GM06990 (cell line): Measurements from ENCODE around the gene SRRD.

Source experiments
- DNase-seq: peaks from one replicate; pipeline ENCODE4 v3.0.0-alpha.2; 2011; ENCODE audit not compliant: insufficient read length; ENCODE audit errors: extremely low read depth
- H3K27me3 ChIP-seq: replicated peaks from 2 replicates; pipeline ENCODE4 v1.6.0; 2011; ENCODE audit warnings: low read length; ENCODE audit not compliant: control insufficient read depth, insufficient read depth
- H3K36me3 ChIP-seq: 2 replicates; pipeline ENCODE4 v1.5.1; 2011; ENCODE audit warnings: low read length; ENCODE audit not compliant: control insufficient read depth, insufficient read depth
- H3K4me3 ChIP-seq: replicated peaks from 2 replicates; pipeline ENCODE4 v1.5.1; 2011; ENCODE audit warnings: low read depth, mild to moderate bottlenecking, control low read depth, low read length
- CTCF ChIP-seq: IDR thresholded peaks from 2 replicates; pipeline ENCODE4 v1.5.1; 2011; ENCODE audit warnings: low read length, control low read depth, mild to moderate bottlenecking, inconsistent platforms; ENCODE audit not compliant: insufficient read depth, poor library complexity, severe bottlenecking

The SRRD gene

GRCh38 chr22:26446808-26447515, 36.7 kb upstream of the SRRD start:
- DNase-seq = no peak
- H3K36me3 ChIP-seq = peaks cover 9% of the 10 kb centered on the region

DNA sequence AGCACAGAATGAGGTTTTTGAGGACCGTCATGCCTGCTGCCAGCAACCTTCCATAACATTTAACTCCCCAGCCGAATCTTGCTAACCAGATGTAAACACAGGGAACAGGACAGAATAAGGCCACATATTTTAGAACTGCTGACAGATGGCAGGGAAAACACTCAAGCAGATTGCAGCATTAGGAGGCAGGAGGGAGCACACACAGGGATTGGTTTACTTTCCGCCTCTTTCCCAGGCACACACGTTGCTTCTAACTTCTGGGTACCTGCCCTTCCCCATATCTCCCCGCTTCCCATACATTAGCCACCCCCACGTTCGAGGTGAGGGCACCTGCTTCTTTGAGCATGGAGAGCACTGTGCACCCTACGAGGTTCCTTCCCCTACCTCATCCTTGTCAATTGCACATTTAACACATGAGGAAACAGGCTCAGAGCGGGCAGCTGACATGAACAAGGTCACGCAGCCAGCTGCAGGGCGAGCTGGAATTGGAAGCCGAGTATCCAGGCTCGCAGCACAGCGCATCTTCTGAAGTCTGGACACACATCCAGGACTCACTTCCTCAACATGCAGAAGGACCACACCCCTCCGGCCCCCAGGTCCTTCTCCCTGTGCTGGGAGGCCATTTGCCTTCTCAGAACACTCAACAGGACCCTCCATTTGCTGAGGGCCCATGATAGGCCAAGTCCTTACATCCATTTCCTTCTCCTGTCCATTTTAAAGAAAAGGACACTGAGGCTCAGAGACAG, 35.9 kb upstream of the SRRD start:
- no peak for TF ChIP-seq CTCF
- Histone ChIP-seq H3K27me3 (no peaks in the 10 kb centered on the region), H3K36me3 (peaks cover 11% of the 10 kb centered on the region), H3K4me3 (no peak overlapping the region)
- DNase-seq = no peak

More at GRCh38 chr22:26446808-26447515, 36.7 kb upstream of the SRRD start:
- no peaks in the 10 kb centered on the region for H3K27me3 ChIP-seq
- TF ChIP-seq CTCF = no peak
- H3K4me3 ChIP-seq = no peak overlapping the region

DNA sequence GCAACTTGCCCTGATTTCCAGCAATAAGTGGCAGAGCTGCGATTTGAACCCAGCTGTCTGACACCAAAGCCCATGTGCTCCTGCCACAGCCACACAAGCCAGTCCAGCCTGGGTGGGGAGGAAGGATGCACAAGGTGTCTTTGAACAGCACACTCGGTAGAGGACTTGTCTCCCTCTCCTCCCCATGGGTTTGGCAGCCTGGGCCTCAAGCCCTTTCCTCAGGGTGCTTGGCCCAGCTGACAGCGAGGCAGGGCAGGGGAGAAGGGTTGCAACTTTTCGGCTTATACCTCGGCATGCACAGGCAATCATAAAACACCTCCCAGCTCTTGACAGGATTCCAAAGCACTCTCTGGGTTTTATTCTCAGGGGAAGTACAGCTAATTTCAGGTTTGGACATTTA, 35.3 kb upstream of the SRRD start:
- Histone ChIP-seq H3K27me3 (no peaks in the 10 kb centered on the region), H3K36me3 (peaks cover 14% of the 10 kb centered on the region), H3K4me3 (no peak overlapping the region)
- DNase-seq = no peak
- TF ChIP-seq CTCF = no peak

- Histone ChIP-seq H3K27me3 (no peaks in the 10 kb centered on the region), H3K36me3 (peaks cover 16% of the 10 kb centered on the region), H3K4me3 (no peak overlapping the region)
- no peak for DNase-seq
- TF ChIP-seq CTCF = no peak
Observed at GRCh38 chr22:26448941-26449340, 34.7 kb upstream of the SRRD start.

DNA sequence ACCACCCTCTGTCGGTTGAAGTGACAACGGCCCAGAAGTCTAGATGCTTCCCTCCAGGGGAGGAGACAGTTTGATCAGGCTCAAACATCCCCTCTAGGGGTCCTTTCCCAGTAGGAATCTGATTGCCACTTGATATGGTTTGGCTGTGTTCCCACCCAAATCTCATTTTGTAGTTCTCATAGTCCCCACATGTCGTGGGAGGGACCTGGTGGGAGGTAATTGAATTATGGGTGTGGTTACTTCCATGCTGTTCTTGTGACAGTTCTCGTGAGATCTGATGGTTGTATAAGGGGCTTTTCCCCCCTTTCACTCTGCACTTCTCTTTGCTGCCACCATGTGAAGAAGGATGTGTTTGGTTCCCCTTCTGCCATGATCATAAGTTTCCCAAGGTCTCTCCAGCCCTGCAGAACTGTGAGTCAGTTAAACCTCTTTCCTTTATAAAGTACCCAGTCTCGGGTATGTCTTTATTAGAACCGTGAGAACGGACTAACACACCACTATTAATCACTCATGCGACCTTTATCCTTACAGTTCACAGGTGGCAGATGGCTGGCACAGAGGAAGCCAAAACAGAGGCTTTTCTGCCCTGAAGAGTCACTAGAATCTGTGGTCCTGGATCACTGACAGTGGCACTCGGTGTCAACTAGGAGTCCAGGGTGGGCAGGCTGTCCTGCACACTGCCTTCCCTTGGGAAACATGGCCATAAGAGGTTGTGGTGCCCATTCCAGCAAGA, 33.1 kb upstream of the SRRD start:
- H3K27me3 ChIP-seq = no peaks in the 10 kb centered on the region
- TF ChIP-seq CTCF = no peak
- H3K36me3 ChIP-seq = peaks cover 19% of the 10 kb centered on the region
- DNase-seq = no peak
- no peak overlapping the region for H3K4me3 ChIP-seq
